ENCODE measurements around the gene RLIM.

DNA sequence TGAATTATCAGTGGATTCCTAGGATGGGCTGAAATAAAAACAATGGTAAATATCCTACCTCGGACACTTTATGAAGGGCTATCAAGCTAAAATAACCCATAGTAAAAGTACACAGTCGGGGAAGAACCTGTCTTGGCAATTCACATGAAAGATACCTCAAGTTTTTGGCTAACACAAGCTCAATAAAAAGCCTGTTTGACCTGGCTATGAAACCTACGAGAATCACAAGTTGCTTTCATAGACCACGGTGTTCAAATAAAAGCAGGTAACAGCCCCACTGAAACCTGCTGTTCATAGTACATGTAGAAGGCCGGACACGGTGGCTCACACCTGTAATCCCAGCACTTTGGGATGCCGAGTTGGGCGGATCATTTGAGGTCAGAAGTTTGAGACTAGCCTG, 12.3 kb downstream of the RLIM start:
- TF ChIP-seq, protein P1, sequence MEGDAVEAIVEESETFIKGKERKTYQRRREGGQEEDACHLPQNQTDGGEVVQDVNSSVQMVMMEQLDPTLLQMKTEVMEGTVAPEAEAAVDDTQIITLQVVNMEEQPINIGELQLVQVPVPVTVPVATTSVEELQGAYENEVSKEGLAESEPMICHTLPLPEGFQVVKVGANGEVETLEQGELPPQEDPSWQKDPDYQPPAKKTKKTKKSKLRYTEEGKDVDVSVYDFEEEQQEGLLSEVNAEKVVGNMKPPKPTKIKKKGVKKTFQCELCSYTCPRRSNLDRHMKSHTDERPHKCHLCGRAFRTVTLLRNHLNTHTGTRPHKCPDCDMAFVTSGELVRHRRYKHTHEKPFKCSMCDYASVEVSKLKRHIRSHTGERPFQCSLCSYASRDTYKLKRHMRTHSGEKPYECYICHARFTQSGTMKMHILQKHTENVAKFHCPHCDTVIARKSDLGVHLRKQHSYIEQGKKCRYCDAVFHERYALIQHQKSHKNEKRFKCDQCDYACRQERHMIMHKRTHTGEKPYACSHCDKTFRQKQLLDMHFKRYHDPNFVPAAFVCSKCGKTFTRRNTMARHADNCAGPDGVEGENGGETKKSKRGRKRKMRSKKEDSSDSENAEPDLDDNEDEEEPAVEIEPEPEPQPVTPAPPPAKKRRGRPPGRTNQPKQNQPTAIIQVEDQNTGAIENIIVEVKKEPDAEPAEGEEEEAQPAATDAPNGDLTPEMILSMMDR (IDR thresholded peaks at IDR 0.05; ENCODE audit: low read length): no peak
- TF ChIP-seq EZH2 (IDR thresholded peaks at IDR 0.05; ENCODE audit: borderline replicate concordance, low read length): no peak

All from OCI-LY1 (cell line).